ENCODE data around the gene ADGRA1.
"Not testable (repeated sequence)": the region's sequence is repeated elsewhere in the genome, so short reads cannot be mapped to it uniquely, and the experiment has no call there.

Gene ADGRA1

GRCh38 chr10:133132473-133133291, 45.0 kb downstream of the ADGRA1 start:
- TF ChIP-seq EZH2phosphoT487 (IDR thresholded peaks at IDR 0.05; ENCODE audit: low read depth), result no peak
- TF ChIP-seq, protein P1, sequence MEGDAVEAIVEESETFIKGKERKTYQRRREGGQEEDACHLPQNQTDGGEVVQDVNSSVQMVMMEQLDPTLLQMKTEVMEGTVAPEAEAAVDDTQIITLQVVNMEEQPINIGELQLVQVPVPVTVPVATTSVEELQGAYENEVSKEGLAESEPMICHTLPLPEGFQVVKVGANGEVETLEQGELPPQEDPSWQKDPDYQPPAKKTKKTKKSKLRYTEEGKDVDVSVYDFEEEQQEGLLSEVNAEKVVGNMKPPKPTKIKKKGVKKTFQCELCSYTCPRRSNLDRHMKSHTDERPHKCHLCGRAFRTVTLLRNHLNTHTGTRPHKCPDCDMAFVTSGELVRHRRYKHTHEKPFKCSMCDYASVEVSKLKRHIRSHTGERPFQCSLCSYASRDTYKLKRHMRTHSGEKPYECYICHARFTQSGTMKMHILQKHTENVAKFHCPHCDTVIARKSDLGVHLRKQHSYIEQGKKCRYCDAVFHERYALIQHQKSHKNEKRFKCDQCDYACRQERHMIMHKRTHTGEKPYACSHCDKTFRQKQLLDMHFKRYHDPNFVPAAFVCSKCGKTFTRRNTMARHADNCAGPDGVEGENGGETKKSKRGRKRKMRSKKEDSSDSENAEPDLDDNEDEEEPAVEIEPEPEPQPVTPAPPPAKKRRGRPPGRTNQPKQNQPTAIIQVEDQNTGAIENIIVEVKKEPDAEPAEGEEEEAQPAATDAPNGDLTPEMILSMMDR (IDR thresholded peaks at IDR 0.05; ENCODE audit: low read depth, low read length), result no peak
- no peak overlapping the region for H3K4me2 ChIP-seq (ENCODE audit: low read length)
- H3K79me2 ChIP-seq (ENCODE audit: low read length), result no peaks in the 10 kb centered on the region
- H3K27ac ChIP-seq (ENCODE audit: low read length), result no peak overlapping the region
- H3K4me1 ChIP-seq (ENCODE audit: low read length), result no peaks in the 10 kb centered on the region
- no peaks in the 10 kb centered on the region for H3K9me3 ChIP-seq (ENCODE audit: insufficient read depth, low read length)
- H3K27me3 ChIP-seq (ENCODE audit: low read depth, low read length), result no peaks in the 10 kb centered on the region
- no peak overlapping the region for H2AFZ ChIP-seq (ENCODE audit: low read depth, low read length)
- H3K36me3 ChIP-seq (replicated peaks; ENCODE audit: low read depth, low read length), result no peaks in the 10 kb centered on the region
- H3K4me3 ChIP-seq (ENCODE audit: low read length), result no peak overlapping the region
- no peak overlapping the region for H3K9ac ChIP-seq (ENCODE audit: low read length)
- H4K20me1 ChIP-seq (ENCODE audit: insufficient read depth, low read length), result no peaks in the 10 kb centered on the region

GRCh38 chr10:133133471-133134231, 45.9 kb downstream of the ADGRA1 start:
- no peak overlapping the region for H3K4me3 ChIP-seq (ENCODE audit: low read length)
- H3K4me2 ChIP-seq (ENCODE audit: low read length), result no peak overlapping the region
- H3K36me3 ChIP-seq (replicated peaks; ENCODE audit: low read depth, low read length), result no peaks in the 10 kb centered on the region
- H3K27ac ChIP-seq (ENCODE audit: low read length), result no peak overlapping the region
- TF ChIP-seq, protein P1 (IDR thresholded peaks at IDR 0.05; ENCODE audit: low read depth, low read length), result no peak
- no peak for TF ChIP-seq EZH2phosphoT487 (IDR thresholded peaks at IDR 0.05; ENCODE audit: low read depth)
- H3K79me2 ChIP-seq (ENCODE audit: low read length), result no peaks in the 10 kb centered on the region
- no peak overlapping the region for H2AFZ ChIP-seq (ENCODE audit: low read depth, low read length)
- H3K9me3 ChIP-seq (ENCODE audit: insufficient read depth, low read length), result no peaks in the 10 kb centered on the region
- no peaks in the 10 kb centered on the region for H4K20me1 ChIP-seq (ENCODE audit: insufficient read depth, low read length)
- H3K9ac ChIP-seq (ENCODE audit: low read length), result no peak overlapping the region
- no peaks in the 10 kb centered on the region for H3K4me1 ChIP-seq (ENCODE audit: low read length)
- no peaks in the 10 kb centered on the region for H3K27me3 ChIP-seq (ENCODE audit: low read depth, low read length)

GRCh38 chr10:133134411-133135115, 46.8 kb downstream of the ADGRA1 start:
- H3K4me3 ChIP-seq (ENCODE audit: low read length), result no peak overlapping the region
- H3K4me2 ChIP-seq (ENCODE audit: low read length), result no peak overlapping the region
- no peaks in the 10 kb centered on the region for H3K79me2 ChIP-seq (ENCODE audit: low read length)
- H4K20me1 ChIP-seq (ENCODE audit: insufficient read depth, low read length), result no peaks in the 10 kb centered on the region
- H3K27ac ChIP-seq (ENCODE audit: low read length), result no peak overlapping the region
- H3K9ac ChIP-seq (ENCODE audit: low read length), result no peak overlapping the region
- H3K27me3 ChIP-seq (ENCODE audit: low read depth, low read length), result no peaks in the 10 kb centered on the region
- H3K9me3 ChIP-seq (ENCODE audit: insufficient read depth, low read length), result no peaks in the 10 kb centered on the region
- H3K4me1 ChIP-seq (ENCODE audit: low read length), result no peaks in the 10 kb centered on the region
- H3K36me3 ChIP-seq (replicated peaks; ENCODE audit: low read depth, low read length), result no peaks in the 10 kb centered on the region
- no peak for TF ChIP-seq EZH2phosphoT487 (IDR thresholded peaks at IDR 0.05; ENCODE audit: low read depth)
- TF ChIP-seq, protein P1 (IDR thresholded peaks at IDR 0.05; ENCODE audit: low read depth, low read length), result no peak
- H2AFZ ChIP-seq (ENCODE audit: low read depth, low read length), result no peak overlapping the region

- Histone ChIP-seq H3K9me3 (ENCODE audit: insufficient read depth, low read length) (no peaks in the 10 kb centered on the region), H3K9ac (ENCODE audit: low read length) (no peak overlapping the region), H3K36me3 (replicated peaks; ENCODE audit: low read depth, low read length) (no peaks in the 10 kb centered on the region), H3K79me2 (ENCODE audit: low read length) (no peaks in the 10 kb centered on the region), H3K27ac (ENCODE audit: low read length) (no peak overlapping the region), H3K4me1 (ENCODE audit: low read length) (no peaks in the 10 kb centered on the region), H2AFZ (ENCODE audit: low read depth, low read length) (no peak overlapping the region), H4K20me1 (ENCODE audit: insufficient read depth, low read length) (no peaks in the 10 kb centered on the region), H3K27me3 (ENCODE audit: low read depth, low read length) (no peaks in the 10 kb centered on the region), H3K4me2 (ENCODE audit: low read length) (no peak overlapping the region), H3K4me3 (ENCODE audit: low read length) (no peak overlapping the region)
- no peak for TF ChIP-seq EZH2phosphoT487 (IDR thresholded peaks at IDR 0.05; ENCODE audit: low read depth)
- TF ChIP-seq, protein P1 (IDR thresholded peaks at IDR 0.05; ENCODE audit: low read depth, low read length), result no peak
Measured at GRCh38 chr10:133135116-133135465, 47.4 kb downstream of the ADGRA1 start.

DNA sequence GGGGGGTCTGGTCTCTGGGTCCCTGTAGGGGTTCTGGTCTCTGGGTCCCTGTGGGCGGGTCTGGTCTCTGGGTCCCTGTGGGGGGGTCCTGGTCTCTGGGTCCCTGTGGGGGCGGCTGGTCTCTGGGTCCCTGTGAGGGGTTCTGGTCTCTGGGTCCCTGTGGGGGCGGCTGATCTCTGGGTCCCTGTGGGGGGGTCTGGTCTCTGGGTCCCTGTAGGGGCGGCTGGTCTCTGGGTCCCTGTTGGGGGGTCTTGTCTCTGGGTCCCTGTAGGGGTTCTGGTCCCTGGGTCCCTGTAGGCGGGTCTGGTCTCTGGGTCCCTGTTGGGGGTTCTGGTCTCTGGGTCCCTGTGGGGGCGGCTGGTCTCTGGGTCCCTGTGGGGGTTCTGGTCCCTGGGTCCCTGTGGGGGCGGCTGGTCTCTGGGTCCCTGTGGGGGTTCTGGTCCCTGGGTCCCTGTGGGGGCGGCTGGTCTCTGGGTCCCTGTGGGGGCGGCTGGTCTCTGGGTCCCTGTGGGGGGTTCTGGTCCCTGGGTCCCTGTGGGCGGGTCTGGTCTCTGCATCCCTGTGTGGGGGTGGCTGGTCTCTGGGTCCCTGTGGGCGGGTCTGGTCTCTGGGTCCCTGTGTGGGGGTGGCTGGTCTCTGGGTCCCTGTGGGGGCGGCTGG, 49.9 kb downstream of the ADGRA1 start:
- H3K79me2 ChIP-seq (ENCODE audit: low read length); H3K4me2 ChIP-seq (ENCODE audit: low read length); H3K9ac ChIP-seq (ENCODE audit: low read length); H3K4me3 ChIP-seq (ENCODE audit: low read length); H3K9me3 ChIP-seq (ENCODE audit: insufficient read depth, low read length); H3K27ac ChIP-seq (ENCODE audit: low read length); H2AFZ ChIP-seq (ENCODE audit: low read depth, low read length); H3K4me1 ChIP-seq (ENCODE audit: low read length); H4K20me1 ChIP-seq (ENCODE audit: insufficient read depth, low read length); H3K27me3 ChIP-seq (ENCODE audit: low read depth, low read length); H3K36me3 ChIP-seq (replicated peaks; ENCODE audit: low read depth, low read length): not testable (repeated sequence)
